ENCODE data around the gene NOC3L. TPM values are rescaled to one million over a fixed set of nuclear protein-coding genes. Genes with fewer than 3 reads are reported as not detected.
A peak's percentile ranks its signal among the peaks of the same experiment; 100 is the strongest.

NOC3L gene
- total and polyA plus RNA-seq, 10 of the 15 experiments (the other 5 are each of a cell fraction or from before 2014, with no cell fraction given): 27.8 to 51.4 (median 40.5) TPM

DNA sequence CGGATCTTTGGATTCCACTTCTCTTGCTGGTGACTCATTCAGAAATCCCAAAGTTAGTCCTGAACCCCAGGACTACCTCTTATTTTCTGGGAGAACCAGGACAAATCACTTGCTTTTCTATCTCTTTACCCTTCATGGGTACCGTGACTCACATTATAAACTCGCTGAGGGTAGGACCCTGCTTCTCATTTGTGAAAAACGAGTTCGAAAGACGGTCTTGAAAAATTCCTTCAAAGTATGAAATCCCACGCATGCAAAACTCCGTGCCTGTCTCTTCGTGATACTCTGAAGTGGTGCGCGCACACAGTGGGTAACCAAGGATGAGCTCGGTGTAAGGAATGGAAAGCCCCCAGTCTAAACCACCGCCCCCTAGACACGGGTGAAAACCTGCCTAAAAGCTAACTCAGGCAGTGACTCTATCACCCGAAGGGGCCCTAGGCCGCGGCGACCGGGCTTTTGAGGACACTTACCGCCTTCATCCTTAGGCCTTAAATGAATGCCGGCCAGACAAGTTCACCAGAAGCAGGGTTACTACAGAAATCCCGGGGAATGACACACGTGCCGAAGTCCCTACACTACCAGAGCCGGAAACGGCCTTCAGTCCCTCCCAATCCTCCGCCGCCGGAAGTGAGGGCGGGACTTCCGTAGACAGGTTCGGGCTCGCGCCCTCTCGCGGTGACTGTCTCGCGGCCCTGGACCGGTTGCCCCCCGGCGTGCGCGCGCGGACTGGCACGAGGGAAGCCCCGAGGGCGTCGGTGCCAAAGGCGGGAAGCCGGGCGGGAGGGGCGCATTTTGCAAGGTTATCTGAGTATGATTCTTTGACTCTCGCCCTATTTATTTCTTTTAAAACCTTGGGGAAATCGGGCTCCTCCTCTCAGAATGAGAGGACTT lies at the start of gene NOC3L (continued):
- TF ChIP-seq, protein P1, sequence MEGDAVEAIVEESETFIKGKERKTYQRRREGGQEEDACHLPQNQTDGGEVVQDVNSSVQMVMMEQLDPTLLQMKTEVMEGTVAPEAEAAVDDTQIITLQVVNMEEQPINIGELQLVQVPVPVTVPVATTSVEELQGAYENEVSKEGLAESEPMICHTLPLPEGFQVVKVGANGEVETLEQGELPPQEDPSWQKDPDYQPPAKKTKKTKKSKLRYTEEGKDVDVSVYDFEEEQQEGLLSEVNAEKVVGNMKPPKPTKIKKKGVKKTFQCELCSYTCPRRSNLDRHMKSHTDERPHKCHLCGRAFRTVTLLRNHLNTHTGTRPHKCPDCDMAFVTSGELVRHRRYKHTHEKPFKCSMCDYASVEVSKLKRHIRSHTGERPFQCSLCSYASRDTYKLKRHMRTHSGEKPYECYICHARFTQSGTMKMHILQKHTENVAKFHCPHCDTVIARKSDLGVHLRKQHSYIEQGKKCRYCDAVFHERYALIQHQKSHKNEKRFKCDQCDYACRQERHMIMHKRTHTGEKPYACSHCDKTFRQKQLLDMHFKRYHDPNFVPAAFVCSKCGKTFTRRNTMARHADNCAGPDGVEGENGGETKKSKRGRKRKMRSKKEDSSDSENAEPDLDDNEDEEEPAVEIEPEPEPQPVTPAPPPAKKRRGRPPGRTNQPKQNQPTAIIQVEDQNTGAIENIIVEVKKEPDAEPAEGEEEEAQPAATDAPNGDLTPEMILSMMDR (IDR thresholded peaks at IDR 0.05 in 2 of 3, conservative IDR thresholded peaks at IDR 0.05 in 1 of 3; ENCODE audit: control insufficient read depth in 2 of 3, extremely low read depth in 1 of 3, insufficient read depth in 1 of 3, low read depth in 3 of 3, low read length in 3 of 3): peak; percentile 63 to 87 (median 74); a peak in 5 of 6 replicates
- TF ChIP-seq ZNF687 (IDR thresholded peaks at IDR 0.05) (peak; percentile 98), RAD21 (IDR thresholded peaks at IDR 0.05; ENCODE audit: insufficient read depth, low read depth, low read length) (0 out of 2 replicates have a peak, but pooled peaks have one; percentile 21), EP300 (IDR thresholded peaks at IDR 0.05; ENCODE audit: borderline replicate concordance in 1 of 2, control insufficient read depth in 1 of 2, low read depth in 2 of 2, low read length in 2 of 2) (0 out of 4 replicates have a peak, but pooled peaks of 1 of the 2 experiments have one; percentile 11), ZNF622 (IDR thresholded peaks at IDR 0.05) (no peak), ZZZ3 (IDR thresholded peaks at IDR 0.05; ENCODE audit: control insufficient read depth, insufficient read length, low read depth) (no peak), SREBF1 (IDR thresholded peaks at IDR 0.05; ENCODE audit: low read length) (no peak), ZNF217 (IDR thresholded peaks at IDR 0.05) (no peak), PAX5 (IDR thresholded peaks at IDR 0.05; ENCODE audit: borderline replicate concordance, low read depth, low read length) (no peak), CHD1 (IDR thresholded peaks at IDR 0.05; ENCODE audit: low read depth, low read length) (no peak), HDAC2 (IDR thresholded peaks at IDR 0.05) (no peak), FOXM1 (IDR thresholded peaks at IDR 0.05; ENCODE audit: low read depth, low read length) (no peak), SMC3 (IDR thresholded peaks at IDR 0.05; ENCODE audit: borderline replicate concordance, low read length) (peak; percentile 31; the same call in 1 of the 2 replicates), RCOR1 (conservative IDR thresholded peaks at IDR 0.05; ENCODE audit: low read depth, low read length) (no peak)
- TF ChIP-seq, protein P2, sequence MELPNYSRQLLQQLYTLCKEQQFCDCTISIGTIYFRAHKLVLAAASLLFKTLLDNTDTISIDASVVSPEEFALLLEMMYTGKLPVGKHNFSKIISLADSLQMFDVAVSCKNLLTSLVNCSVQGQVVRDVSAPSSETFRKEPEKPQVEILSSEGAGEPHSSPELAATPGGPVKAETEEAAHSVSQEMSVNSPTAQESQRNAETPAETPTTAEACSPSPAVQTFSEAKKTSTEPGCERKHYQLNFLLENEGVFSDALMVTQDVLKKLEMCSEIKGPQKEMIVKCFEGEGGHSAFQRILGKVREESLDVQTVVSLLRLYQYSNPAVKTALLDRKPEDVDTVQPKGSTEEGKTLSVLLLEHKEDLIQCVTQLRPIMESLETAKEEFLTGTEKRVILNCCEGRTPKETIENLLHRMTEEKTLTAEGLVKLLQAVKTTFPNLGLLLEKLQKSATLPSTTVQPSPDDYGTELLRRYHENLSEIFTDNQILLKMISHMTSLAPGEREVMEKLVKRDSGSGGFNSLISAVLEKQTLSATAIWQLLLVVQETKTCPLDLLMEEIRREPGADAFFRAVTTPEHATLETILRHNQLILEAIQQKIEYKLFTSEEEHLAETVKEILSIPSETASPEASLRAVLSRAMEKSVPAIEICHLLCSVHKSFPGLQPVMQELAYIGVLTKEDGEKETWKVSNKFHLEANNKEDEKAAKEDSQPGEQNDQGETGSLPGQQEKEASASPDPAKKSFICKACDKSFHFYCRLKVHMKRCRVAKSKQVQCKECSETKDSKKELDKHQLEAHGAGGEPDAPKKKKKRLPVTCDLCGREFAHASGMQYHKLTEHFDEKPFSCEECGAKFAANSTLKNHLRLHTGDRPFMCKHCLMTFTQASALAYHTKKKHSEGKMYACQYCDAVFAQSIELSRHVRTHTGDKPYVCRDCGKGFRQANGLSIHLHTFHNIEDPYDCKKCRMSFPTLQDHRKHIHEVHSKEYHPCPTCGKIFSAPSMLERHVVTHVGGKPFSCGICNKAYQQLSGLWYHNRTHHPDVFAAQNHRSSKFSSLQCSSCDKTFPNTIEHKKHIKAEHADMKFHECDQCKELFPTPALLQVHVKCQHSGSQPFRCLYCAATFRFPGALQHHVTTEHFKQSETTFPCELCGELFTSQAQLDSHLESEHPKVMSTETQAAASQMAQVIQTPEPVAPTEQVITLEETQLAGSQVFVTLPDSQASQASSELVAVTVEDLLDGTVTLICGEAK (IDR thresholded peaks at IDR 0.05; ENCODE audit: borderline replicate concordance): peak; percentile 95

Data from GM12878 (cell line).